Smooth muscle cell (in vitro differentiated cells): ENCODE data around the gene TAF5. TPM values are rescaled to one million over a fixed set of nuclear protein-coding genes. Genes with fewer than 3 reads are reported as not detected.

Source experiments
- DNase-seq: peaks from one replicate; lab custom pipeline; 2025; ENCODE audit not compliant: unreplicated experiment; lab: John Stamatoyannopoulos, UW
- H2AFZ ChIP-seq: fragments of 200-600 bp; sonication (generic); 2 replicates; pipeline ENCODE4 v1.6.0; 2016; ENCODE audit warnings: antibody characterized with exemption, low read depth, mild to moderate bottlenecking
- H3F3A ChIP-seq: fragments of 200-600 bp; sonication (generic); 2 replicates; pipeline ENCODE4 v1.6.0; 2017; ENCODE audit warnings: antibody characterized with exemption, low read depth
- H3K27ac ChIP-seq: fragments of 200-600 bp; sonication (generic); 2 replicates; pipeline ENCODE4 v1.5.1; 2016; ENCODE audit warnings: low read depth, mild to moderate bottlenecking
- H3K27me3 ChIP-seq: fragments of 200-600 bp; sonication (generic); 2 replicates; pipeline ENCODE4 v1.6.1; 2016; ENCODE audit warnings: low read depth, mild to moderate bottlenecking
- H3K36me3 ChIP-seq: fragments of 200-600 bp; sonication (generic); 2 replicates; pipeline ENCODE4 v1.5.1; 2016; ENCODE audit warnings: low read depth
- H3K4me1 ChIP-seq: fragments of 200-600 bp; sonication (generic); 2 replicates; pipeline ENCODE4 v1.5.1; 2016; ENCODE audit warnings: low read depth
- H3K4me2 ChIP-seq: fragments of 200-600 bp; sonication (generic); 2 replicates; pipeline ENCODE4 v1.6.0; 2016; ENCODE audit warnings: mild to moderate bottlenecking
- H3K4me3 ChIP-seq: fragments of 200-600 bp; sonication (generic); 2 replicates; pipeline ENCODE4 v1.5.1; 2016; ENCODE audit warnings: mild to moderate bottlenecking
- H3K79me2 ChIP-seq: fragments of 200-600 bp; sonication (generic); 2 replicates; pipeline ENCODE4 v1.6.0; 2016; ENCODE audit warnings: low read depth, mild to moderate bottlenecking
- H3K9ac ChIP-seq: fragments of 200-600 bp; sonication (generic); 2 replicates; pipeline ENCODE4 v1.6.0; 2016; ENCODE audit warnings: low read depth
- H3K9me3 ChIP-seq: fragments of 200-600 bp; sonication (generic); replicated peaks from 2 replicates; pipeline ENCODE4 v1.5.1; 2016; ENCODE audit warnings: low read depth
- H4K20me1 ChIP-seq: fragments of 200-600 bp; sonication (generic); 2 replicates; pipeline ENCODE4 v1.6.0; 2016; ENCODE audit warnings: low read depth
- WGBS: methylation state at CpG from one replicate; pipeline ENCODE4 v1.1.7; 2016; ENCODE audit warnings: low lambda C conversion rate; 5-methylcytosine and 5-hydroxymethylcytosine counted together
- polyA plus RNA-seq: library from polyadenylated mRNA; unstranded; fragments of >200 nt; fragmentation: Nextera tagmentation; extraction: Ambion mirVana; gene quantifications from 2 replicates; pipeline ENCODE4 v1.2.1, GENCODE V29; 2016
- total RNA-seq: library from RNA; depleted of rRNA; stranded (reverse); fragments of >200 nt; gene quantifications from 2 replicates; pipeline ENCODE4 v1.2.3, GENCODE V29; 2014
- TF ChIP-seq, protein P1 (sequence below): fragments of 200-600 bp; sonication (generic); IDR thresholded peaks from 2 replicates; pipeline ENCODE4 v1.5.1; 2017; ENCODE audit warnings: borderline replicate concordance, mild to moderate bottlenecking, antibody characterized with exemption; ENCODE audit not compliant: insufficient read depth, poor library complexity, severe bottlenecking

The TAF5 gene
- total and polyA plus RNA-seq, 2 experiments from 2014 or later = 3.5 to 4.5 TPM

DNA sequence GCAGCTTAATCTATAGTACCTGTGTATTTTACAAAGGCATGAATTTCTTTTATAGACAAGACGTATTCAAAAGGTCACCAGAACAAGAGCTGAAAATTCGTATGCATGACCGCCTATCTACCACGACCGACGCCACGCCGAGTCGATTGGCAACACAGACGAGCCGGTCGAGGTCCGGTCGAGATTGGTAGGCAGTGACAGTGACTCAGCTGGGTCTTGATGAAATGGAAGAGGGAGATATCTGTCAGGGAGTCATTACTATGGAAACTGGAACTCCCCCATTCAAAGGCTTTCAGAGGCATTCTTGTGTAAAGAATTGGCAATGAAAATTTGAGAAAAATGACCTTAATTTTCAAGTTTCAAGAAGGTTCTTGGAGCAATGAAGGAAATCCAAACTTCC lies 26.4 kb downstream of the TAF5 start:
- peaks cover 75% of the 10 kb centered on the region for H3K79me2 ChIP-seq
- 98% methylated on average over 14 of the region's 14 CpGs for WGBS
- no peaks in the 10 kb centered on the region for H3K9me3 ChIP-seq
- no peaks in the 10 kb centered on the region for H3K27me3 ChIP-seq
- H2AFZ ChIP-seq = no peak overlapping the region
- peaks cover 19% of the 10 kb centered on the region for H4K20me1 ChIP-seq
- H3K4me1 ChIP-seq = peaks cover 14% of the 10 kb centered on the region
- no peak overlapping the region for H3K27ac ChIP-seq
- peak overlapping the region; percentile 8 for H3K4me2 ChIP-seq
- H3K9ac ChIP-seq = no peak overlapping the region
- peaks cover 13% of the 10 kb centered on the region for H3K36me3 ChIP-seq
- peaks cover 3% of the 10 kb centered on the region for H3F3A ChIP-seq
- DNase-seq = no peak
- H3K4me3 ChIP-seq = no peak overlapping the region
- TF ChIP-seq, protein P1, sequence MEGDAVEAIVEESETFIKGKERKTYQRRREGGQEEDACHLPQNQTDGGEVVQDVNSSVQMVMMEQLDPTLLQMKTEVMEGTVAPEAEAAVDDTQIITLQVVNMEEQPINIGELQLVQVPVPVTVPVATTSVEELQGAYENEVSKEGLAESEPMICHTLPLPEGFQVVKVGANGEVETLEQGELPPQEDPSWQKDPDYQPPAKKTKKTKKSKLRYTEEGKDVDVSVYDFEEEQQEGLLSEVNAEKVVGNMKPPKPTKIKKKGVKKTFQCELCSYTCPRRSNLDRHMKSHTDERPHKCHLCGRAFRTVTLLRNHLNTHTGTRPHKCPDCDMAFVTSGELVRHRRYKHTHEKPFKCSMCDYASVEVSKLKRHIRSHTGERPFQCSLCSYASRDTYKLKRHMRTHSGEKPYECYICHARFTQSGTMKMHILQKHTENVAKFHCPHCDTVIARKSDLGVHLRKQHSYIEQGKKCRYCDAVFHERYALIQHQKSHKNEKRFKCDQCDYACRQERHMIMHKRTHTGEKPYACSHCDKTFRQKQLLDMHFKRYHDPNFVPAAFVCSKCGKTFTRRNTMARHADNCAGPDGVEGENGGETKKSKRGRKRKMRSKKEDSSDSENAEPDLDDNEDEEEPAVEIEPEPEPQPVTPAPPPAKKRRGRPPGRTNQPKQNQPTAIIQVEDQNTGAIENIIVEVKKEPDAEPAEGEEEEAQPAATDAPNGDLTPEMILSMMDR = no peak

DNA sequence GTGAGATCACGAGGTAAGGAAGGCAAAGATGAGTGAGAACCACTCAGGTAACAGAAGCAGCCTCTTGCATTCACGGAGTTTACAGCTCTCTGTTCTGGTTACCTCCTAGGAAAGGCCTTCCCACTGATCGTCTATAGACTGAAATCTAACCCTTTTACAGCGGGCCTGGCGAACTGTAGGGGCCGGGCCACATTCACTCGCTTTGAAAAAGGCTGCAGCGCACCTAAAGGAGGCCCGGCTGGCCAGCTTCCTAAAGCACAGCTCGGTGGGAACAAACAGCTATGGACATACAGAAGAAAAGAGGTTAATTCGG lies 27.9 kb downstream of the TAF5 start:
- Histone ChIP-seq H3K9ac (peak overlapping the region; percentile 90), H3K4me2 (peak overlapping the region; percentile 90), H3K4me3 (peak overlapping the region; percentile 82), H3K9me3 (no peaks in the 10 kb centered on the region), H3K36me3 (peaks cover 17% of the 10 kb centered on the region), H3K27me3 (no peaks in the 10 kb centered on the region), H4K20me1 (peaks cover 19% of the 10 kb centered on the region), H3F3A (peaks cover 3% of the 10 kb centered on the region), H3K27ac (peak overlapping the region; percentile 82), H3K79me2 (peaks cover 81% of the 10 kb centered on the region), H3K4me1 (peaks cover 14% of the 10 kb centered on the region), H2AFZ (peak overlapping the region; percentile 83)
- TF ChIP-seq, protein P1 = no peak
- 7% methylated on average over 11 of the region's 11 CpGs for WGBS
- DNase-seq = no peak

DNA sequence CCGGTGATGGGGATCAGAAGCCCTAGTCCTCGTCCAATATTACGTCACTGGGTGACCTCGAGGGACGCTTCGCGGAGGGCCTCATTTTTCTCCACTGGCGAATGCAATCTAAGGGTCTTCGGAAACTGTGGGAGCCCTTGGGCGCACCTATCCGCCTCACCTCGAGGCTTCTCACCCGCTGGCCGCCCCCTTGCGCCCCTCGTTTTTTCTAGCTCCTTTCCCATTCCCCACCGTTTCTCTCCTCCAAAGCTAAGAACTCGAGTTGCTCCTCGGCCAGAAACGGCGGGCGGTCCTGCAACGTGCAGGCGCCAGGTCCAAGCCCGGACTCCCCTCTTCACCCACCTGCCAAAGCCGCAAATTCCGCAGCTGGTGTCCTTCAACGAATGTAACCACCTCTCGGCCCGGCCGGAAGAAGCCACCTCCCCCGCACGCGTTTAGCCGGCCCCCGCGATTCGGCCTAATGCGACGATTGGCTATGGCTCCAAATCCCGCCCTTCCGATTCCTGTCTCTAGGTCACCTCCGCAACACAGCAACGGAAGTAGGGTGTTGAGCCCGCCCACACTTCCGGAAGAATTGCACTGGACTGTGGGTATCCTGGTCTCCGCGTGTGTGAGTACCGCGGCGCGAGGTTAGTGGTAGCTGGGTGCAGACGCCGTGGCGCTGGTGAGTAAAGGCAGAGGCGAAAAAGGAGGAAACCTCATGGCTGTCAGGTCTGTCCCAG lies 28.5 kb downstream of the TAF5 start, which contains the start of the genes ATP5MK and PDCD11:
Gene ATP5MK (minus strand): TSS at position 409 of the 722 bp plus-strand sequence. CDS start 4,018 bp downstream, outside the sequence.
Gene PDCD11 (plus strand): TSS at position 560 of the 722 bp plus-strand sequence. CDS start 1,801 bp downstream, outside the sequence.
- Histone ChIP-seq H2AFZ (peak within 1 kb of the TSS; percentile 83), H3K4me1 (peaks cover 14% of the 10 kb centered on the region), H3K36me3 (peaks cover 14% of the 10 kb centered on the region), H3K79me2 (peaks cover 82% of the 10 kb centered on the region), H3K9ac (peak within 1 kb of the TSS; percentile 90), H3K27me3 (no peaks in the 10 kb centered on the region), H3K9me3 (no peaks in the 10 kb centered on the region), H4K20me1 (peaks cover 16% of the 10 kb centered on the region), H3K4me2 (peak within 1 kb of the TSS; percentile 90), H3K27ac (peak within 1 kb of the TSS; percentile 82), H3F3A (no peaks in the 10 kb centered on the region), H3K4me3 (peak within 1 kb of the TSS; percentile 82)
- TF ChIP-seq, protein P1 = no peak
- under 1% methylated on average over 56 of the region's 56 CpGs for WGBS
- DNase-seq = peak; percentile 78

GRCh38 chr10:103396789-103397087 lies 29.0 kb downstream of the TAF5 start:
- Histone ChIP-seq H4K20me1 (peaks cover 11% of the 10 kb centered on the region), H3F3A (no peaks in the 10 kb centered on the region), H3K27me3 (no peaks in the 10 kb centered on the region), H3K36me3 (peaks cover 13% of the 10 kb centered on the region), H3K4me3 (peak overlapping the region; percentile 82), H2AFZ (peak overlapping the region; percentile 78), H3K27ac (peak overlapping the region; percentile 82), H3K9me3 (no peaks in the 10 kb centered on the region), H3K4me1 (peaks cover 14% of the 10 kb centered on the region), H3K79me2 (peaks cover 79% of the 10 kb centered on the region), H3K9ac (peak overlapping the region; percentile 79), H3K4me2 (peak overlapping the region; percentile 90)
- under 1% methylated on average over 8 of the region's 8 CpGs for WGBS
- DNase-seq = no peak
- TF ChIP-seq, protein P1 = no peak
